RPMI8226 (cell line): Measurements from ENCODE around the gene CXXC1.
"Not testable (repeated sequence)": the region's sequence is repeated elsewhere in the genome, so short reads cannot be mapped to it uniquely, and the experiment has no call there.

Experiments
- DNase-seq: peaks from one replicate; pipeline ENCODE4 v3.0.0-alpha.2; 2015

Gene CXXC1

GRCh38 chr18:50274044-50274442, 13.4 kb downstream of the CXXC1 start:
- DNase-seq, result no peak

GRCh38 chr18:50273203-50274043, 14.1 kb downstream of the CXXC1 start:
- no peak for DNase-seq

- no peak for DNase-seq
These were observed 14.9 kb downstream of the CXXC1 start for GRCh38 chr18:50272568-50272967.

- no peak for DNase-seq
These were observed 19.3 kb downstream of the CXXC1 start for GRCh38 chr18:50268022-50268747.

GRCh38 chr18:50266248-50266704, 21.2 kb downstream of the CXXC1 start, which contains the start of gene CFAP53:
TSS of gene CFAP53 (minus strand) at chr18:50266495. CDS start at chr18:50266404, 91 bp downstream.
- DNase-seq, result peak; percentile 76

GRCh38 chr18:50262977-50263376, 24.5 kb downstream of the CXXC1 start:
- no peak for DNase-seq

- no peak for DNase-seq
These were observed 36.6 kb downstream of the CXXC1 start for GRCh38 chr18:50250935-50251334.

GRCh38 chr18:50249576-50249975, 37.9 kb downstream of the CXXC1 start:
- no peak for DNase-seq

GRCh38 chr18:50247561-50247960, 39.9 kb downstream of the CXXC1 start:
- no peak for DNase-seq

GRCh38 chr18:50241768-50242167, 45.7 kb downstream of the CXXC1 start:
- DNase-seq, result not testable (repeated sequence)

GRCh38 chr18:50240080-50240563, 47.4 kb downstream of the CXXC1 start:
- no peak for DNase-seq

GRCh38 chr18:50232419-50232818, 55.1 kb downstream of the CXXC1 start:
- no peak for DNase-seq
